Endothelial cell of umbilical vein (primary cell): ENCODE measurements around the gene PPFIBP2. TPM values are rescaled to one million over a fixed set of nuclear protein-coding genes. Genes with fewer than 3 reads are reported as not detected.

Experiments
- BruUV-seq: library from RNA; stranded (reverse); fragments of 400-500 nt; replicated peaks from 2 replicates; lab custom pipeline; 2021; lab: Mats Ljungman, UMichigan
- CTCF ChIA-PET: fragments of 300-600, 350-600 bp; sonication (Branson Sonifier 250); formaldehyde crosslinking; loops from one replicate; lab custom pipeline; 2021; ENCODE audit warnings: antibody characterized with exemption, inconsistent platforms; lab: Charles Lee
- POLR2A ChIA-PET: fragments of 300-600, 350-600 bp; sonication (Branson Sonifier 250); formaldehyde crosslinking; loops from one replicate; lab custom pipeline; 2021; ENCODE audit warnings: antibody characterized with exemption, inconsistent platforms; lab: Charles Lee
- DNase-seq: peaks from one replicate; pipeline ENCODE4 v3.0.0-alpha.2; 2011; ENCODE audit warnings: low read depth, low spot score
- FAIRE-seq: peaks from 2 replicates; lab custom pipeline; 2011; peaks lifted over from hg19 to GRCh38; lab: Jason Lieb, UNC
- H2AFZ ChIP-seq: 2 replicates; pipeline ENCODE4 v1.6.0; 2012; ENCODE audit warnings: low read depth, low read length, control low read depth, inconsistent platforms
- H3K27ac ChIP-seq: 2 replicates; pipeline ENCODE4 v1.5.1; 2011; ENCODE audit warnings: low read depth, mild to moderate bottlenecking, control low read depth, low read length, moderate library complexity; ENCODE audit not compliant: insufficient read depth
- H3K27me3 ChIP-seq, 2 experiments: 2 replicates each; pipeline versions ENCODE4 v1.6.0 to v1.6.1; 2011; ENCODE audit warnings: low read length in 2 of 2, mixed read lengths in 1 of 2; ENCODE audit not compliant: control insufficient read depth in 2 of 2, insufficient read depth in 2 of 2
- H3K36me3 ChIP-seq, 2 experiments: 2 replicates in 1 of 2; 3 replicates in 1 of 2; pipeline ENCODE4 v1.5.1; 2011; ENCODE audit warnings: low read length in 2 of 2, mild to moderate bottlenecking in 1 of 2, moderate library complexity in 1 of 2; ENCODE audit not compliant: control insufficient read depth in 2 of 2, insufficient read depth in 2 of 2; ENCODE audit errors: extremely low read depth in 1 of 2
- H3K4me1 ChIP-seq: 3 replicates; pipeline ENCODE4 v1.5.1; 2011; ENCODE audit warnings: mild to moderate bottlenecking, low read length; ENCODE audit not compliant: control insufficient read depth, insufficient read depth; ENCODE audit errors: extremely low read depth
- H3K4me2 ChIP-seq: 2 replicates; pipeline ENCODE4 v1.6.1; 2011; ENCODE audit warnings: low read length, control low read depth, mixed read lengths; ENCODE audit not compliant: insufficient read depth
- H3K4me3 ChIP-seq, 3 experiments: fragments of 200-600 bp in 1 of 3; sonication (generic), shearing (Covaris generic) in 1 of 3; replicated peaks in 1 of 3; 2 replicates each; pipeline ENCODE4 v1.5.1; 2011 to 2016; ENCODE audit warnings: control low read depth in 3 of 3, low read length in 3 of 3, mild to moderate bottlenecking in 2 of 3, inconsistent platforms in 1 of 3, low read depth in 1 of 3, moderate library complexity in 1 of 3; ENCODE audit not compliant: insufficient read depth in 1 of 3
- H3K79me2 ChIP-seq: 2 replicates; pipeline ENCODE4 v1.6.0; 2012; ENCODE audit warnings: low read length, inconsistent platforms; ENCODE audit not compliant: control insufficient read depth, insufficient read depth
- H3K9ac ChIP-seq: replicated peaks from 2 replicates; pipeline ENCODE3; 2011; ENCODE audit warnings: low read length, control low read depth; ENCODE audit not compliant: insufficient read depth; ENCODE audit errors: extremely low read depth
- H3K9me1 ChIP-seq: replicated peaks from 3 replicates; pipeline ENCODE4 v1.6.0; 2011; ENCODE audit warnings: mild to moderate bottlenecking, low read length; ENCODE audit not compliant: control insufficient read depth, insufficient read depth; ENCODE audit errors: extremely low read depth
- H3K9me3 ChIP-seq: replicated peaks from 2 replicates; pipeline ENCODE4 v1.5.1; 2012; ENCODE audit warnings: low read length, inconsistent platforms; ENCODE audit not compliant: control insufficient read depth, insufficient read depth
- H4K20me1 ChIP-seq: replicated peaks from 2 replicates; pipeline ENCODE3; 2011; ENCODE audit warnings: mild to moderate bottlenecking, low read length; ENCODE audit not compliant: control insufficient read depth, insufficient read depth; ENCODE audit errors: extremely low read depth
- EZH2 ChIP-seq: IDR thresholded peaks from 2 replicates; pipeline ENCODE4 v1.6.1; 2012; ENCODE audit warnings: borderline replicate concordance, low read depth, mild to moderate bottlenecking, moderate library complexity, low read length, inconsistent platforms; ENCODE audit not compliant: severe bottlenecking
- FOS ChIP-seq: IDR thresholded peaks from 2 replicates; pipeline ENCODE4 v1.6.1; 2011; ENCODE audit warnings: mild to moderate bottlenecking, low read length, moderate library complexity, borderline replicate concordance; ENCODE audit not compliant: insufficient read depth
- GATA2 ChIP-seq: IDR thresholded peaks from 2 replicates; pipeline ENCODE4 v1.7.0; 2011; ENCODE audit warnings: low read depth, mild to moderate bottlenecking, moderate library complexity, mixed read lengths, low read length; ENCODE audit not compliant: insufficient read length, insufficient read depth
- JUN ChIP-seq: IDR thresholded peaks from 2 replicates; pipeline ENCODE4 v1.6.1; 2011; ENCODE audit warnings: borderline replicate concordance, low read depth; ENCODE audit not compliant: insufficient read length, insufficient read depth
- MAX ChIP-seq: IDR thresholded peaks from 2 replicates; pipeline ENCODE4 v1.6.1; 2011; ENCODE audit not compliant: insufficient read depth, insufficient read length
- MYC ChIP-seq: IDR thresholded peaks from one replicate; pipeline ENCODE4 v1.6.1; 2011; ENCODE audit warnings: mild to moderate bottlenecking, low read depth, low read length
- POLR2A ChIP-seq: IDR thresholded peaks from 2 replicates; pipeline ENCODE4 v1.6.1; 2012; ENCODE audit warnings: low read depth, mild to moderate bottlenecking, control low read depth, low read length
- POLR2AphosphoS5 ChIP-seq: IDR thresholded peaks from 2 replicates; pipeline ENCODE4 v1.6.1; 2012; ENCODE audit warnings: low read depth, mild to moderate bottlenecking, control low read depth, low read length, moderate library complexity; ENCODE audit not compliant: insufficient read depth
- dilution Hi-C: fragments of 300-500 bp; cut with MboI; formaldehyde crosslinking; loops from one replicate; pipeline ENCODE4 v1.15.0; 2019; ENCODE audit warnings: low sequenced_read_pairs; ENCODE audit not compliant: extremely low pct_ligation_motif_present
- intact Hi-C: fragments of 100-400 bp; cut with micrococcal nuclease; formaldehyde crosslinking; loops from one replicate; pipeline ENCODE4 v1.10.0; 2022
- polyA plus RNA-seq, 4 experiments: library from polyadenylated mRNA; depleted of rRNA in 3 of 4; stranded (reverse) in 3 of 4; unstranded in 1 of 4; fragments of >200 nt; gene quantifications; 2 replicates each; pipeline versions ENCODE4 v1.2.1 to v1.2.3, GENCODE V29; 2011 to 2012; ENCODE audit warnings: missing spikeins in 1 of 4
- total RNA-seq: library from RNA; stranded (reverse); gene quantifications from 2 replicates; pipeline ENCODE4 v1.2.3, GENCODE V29; 2021
- TF ChIP-seq, protein P1 (sequence below), 2 donors: IDR thresholded peaks; 1 replicate in 1 of 2; 2 replicates in 1 of 2; pipeline ENCODE4 v1.5.1; 2011; ENCODE audit warnings: low read length in 2 of 2, mild to moderate bottlenecking in 2 of 2, moderate library complexity in 2 of 2, control low read depth in 1 of 2, inconsistent platforms in 1 of 2, low read depth in 1 of 2; ENCODE audit not compliant: insufficient read depth in 1 of 2; ENCODE audit errors: extremely low read depth in 1 of 2

PPFIBP2 gene
- total and polyA plus RNA-seq, 2 donors (not counting 3 experiments of a cell fraction or from before 2014, with no cell fraction given), result 1.3 to 4.0 TPM

GRCh38 chr11:7527029-7527428 lies 13.2 kb downstream of the PPFIBP2 start:
- Histone ChIP-seq H3K9ac (no peak overlapping the region), H3K79me2 (no peaks in the 10 kb centered on the region), H2AFZ (no peak overlapping the region), H3K4me3 (no peak overlapping the region), H4K20me1 (no peaks in the 10 kb centered on the region), H3K27ac (no peak overlapping the region), H3K9me3 (no peaks in the 10 kb centered on the region), H3K9me1 (no peaks in the 10 kb centered on the region), H3K4me1 (no peaks in the 10 kb centered on the region), H3K36me3 (no peaks in the 10 kb centered on the region), H3K27me3 (peaks cover 0 to 6% of the 10 kb centered on the region in 2 experiments), H3K4me2 (no peak overlapping the region)
- TF ChIP-seq EZH2 (no peak), MAX (no peak), GATA2 (no peak), POLR2A (no peak), JUN (no peak), POLR2AphosphoS5 (no peak), MYC (no peak), FOS (no peak)
- TF ChIP-seq, protein P1, sequence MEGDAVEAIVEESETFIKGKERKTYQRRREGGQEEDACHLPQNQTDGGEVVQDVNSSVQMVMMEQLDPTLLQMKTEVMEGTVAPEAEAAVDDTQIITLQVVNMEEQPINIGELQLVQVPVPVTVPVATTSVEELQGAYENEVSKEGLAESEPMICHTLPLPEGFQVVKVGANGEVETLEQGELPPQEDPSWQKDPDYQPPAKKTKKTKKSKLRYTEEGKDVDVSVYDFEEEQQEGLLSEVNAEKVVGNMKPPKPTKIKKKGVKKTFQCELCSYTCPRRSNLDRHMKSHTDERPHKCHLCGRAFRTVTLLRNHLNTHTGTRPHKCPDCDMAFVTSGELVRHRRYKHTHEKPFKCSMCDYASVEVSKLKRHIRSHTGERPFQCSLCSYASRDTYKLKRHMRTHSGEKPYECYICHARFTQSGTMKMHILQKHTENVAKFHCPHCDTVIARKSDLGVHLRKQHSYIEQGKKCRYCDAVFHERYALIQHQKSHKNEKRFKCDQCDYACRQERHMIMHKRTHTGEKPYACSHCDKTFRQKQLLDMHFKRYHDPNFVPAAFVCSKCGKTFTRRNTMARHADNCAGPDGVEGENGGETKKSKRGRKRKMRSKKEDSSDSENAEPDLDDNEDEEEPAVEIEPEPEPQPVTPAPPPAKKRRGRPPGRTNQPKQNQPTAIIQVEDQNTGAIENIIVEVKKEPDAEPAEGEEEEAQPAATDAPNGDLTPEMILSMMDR (IDR thresholded peaks at IDR 0.05; ENCODE audit: extremely low read depth in 1 of 2, insufficient read depth in 1 of 2, low read depth in 1 of 2, low read length in 2 of 2), result no peak
- no peak for FAIRE-seq
- dilution Hi-C loops (no loop called here), intact Hi-C loops (no loop called here)
- POLR2A ChIA-PET, result no interaction called here
- DNase-seq, result no peak
- CTCF ChIA-PET, result no interaction called here
- BruUV-seq, result no TSS peak
